HEK293 (cell line): ENCODE results near the gene PRXL2B.

Experiments
- CTCF ChIA-PET: fragments of 350-600 bp; formaldehyde crosslinking; extraction: SDS; loops from one replicate; lab custom pipeline; 2021; ENCODE audit warnings: antibody characterized with exemption; lab: Yijun Ruan, JAX
- POLR2A ChIA-PET: fragments of 300-600 bp; formaldehyde crosslinking; extraction: SDS; loops from one replicate; lab custom pipeline; 2020; ENCODE audit warnings: antibody characterized with exemption, inconsistent platforms; lab: Yijun Ruan, JAX
- H3K27ac ChIP-seq: fragments of 200-500 bp; sonication (Bioruptor generic); 2 replicates; pipeline ENCODE4 v1.5.1; 2014; ENCODE audit warnings: low read depth, low read length, control low read depth, inconsistent platforms; ENCODE audit errors: extremely low read depth
- H3K36me3 ChIP-seq, 2 experiments: fragments of 200-500 bp in 1 of 2; sonication (Bioruptor generic) in 1 of 2; 1 replicate in 1 of 2; 2 replicates in 1 of 2; pipeline ENCODE4 v1.5.1; 2014 to 2017; ENCODE audit warnings: inconsistent platforms in 2 of 2, low read length in 2 of 2; ENCODE audit not compliant: control insufficient read depth in 2 of 2, insufficient read depth in 1 of 2
- H3K4me1 ChIP-seq: fragments of 200-500 bp; sonication (Bioruptor generic); 2 replicates; pipeline ENCODE4 v1.5.1; 2014; ENCODE audit warnings: mild to moderate bottlenecking, low read length, inconsistent platforms; ENCODE audit not compliant: control insufficient read depth, insufficient read depth
- H3K4me3 ChIP-seq: 2 replicates; pipeline ENCODE4 v1.5.1; 2011; ENCODE audit warnings: low read depth, mild to moderate bottlenecking, control low read depth, low read length, moderate library complexity
- H3K9me3 ChIP-seq: fragments of 200-500 bp; sonication (Bioruptor generic); 2 replicates; pipeline ENCODE4 v1.5.1; 2014; ENCODE audit warnings: low read depth, low read length, inconsistent platforms; ENCODE audit not compliant: control insufficient read depth, insufficient read depth
- GLIS1 ChIP-seq: fragments of 450-650 bp; formaldehyde crosslinking; IDR thresholded peaks from 2 replicates; pipeline ENCODE4 v1.5.1; 2016; ENCODE audit warnings: missing biosample characterization, missing genetic modification characterization
- HOXA7 ChIP-seq: sonication (generic); formaldehyde crosslinking; IDR thresholded peaks from 2 replicates; pipeline ENCODE4 v1.8.1; 2022; ENCODE audit warnings: missing genetic modification reagents, borderline replicate concordance
- SCRT2 ChIP-seq: fragments of 450-650 bp; formaldehyde crosslinking; IDR thresholded peaks from 2 replicates; pipeline ENCODE4 v1.5.1; 2016; ENCODE audit warnings: missing biosample characterization, missing genetic modification characterization
- SETDB1 ChIP-seq: IDR thresholded peaks from one replicate; pipeline ENCODE4 v1.6.1; 2017; ENCODE audit warnings: mild to moderate bottlenecking, low read length, moderate library complexity, mixed read lengths; ENCODE audit not compliant: insufficient read length
- TCF7L2 ChIP-seq: IDR thresholded peaks from 2 replicates; pipeline ENCODE4 v1.6.1; 2011; ENCODE audit warnings: low read depth, mild to moderate bottlenecking, inconsistent platforms, low read length, moderate library complexity, borderline replicate concordance
- ZNF146 ChIP-seq: fragments of 450-650 bp; formaldehyde crosslinking; IDR thresholded peaks from 2 replicates; pipeline ENCODE4 v1.5.1; 2016; ENCODE audit warnings: missing biosample characterization, missing genetic modification characterization
- ZNF157 ChIP-seq: fragments of 450-650 bp; formaldehyde crosslinking; IDR thresholded peaks from 2 replicates; pipeline ENCODE4 v1.5.1; 2016; ENCODE audit warnings: missing biosample characterization, missing genetic modification characterization
- ZNF2 ChIP-seq: fragments of 450-650 bp; formaldehyde crosslinking; IDR thresholded peaks from 2 replicates; pipeline ENCODE4 v1.5.1; 2016; ENCODE audit warnings: missing biosample characterization, missing genetic modification characterization
- ZNF248 ChIP-seq: fragments of 450-650 bp; formaldehyde crosslinking; IDR thresholded peaks from 2 replicates; pipeline ENCODE4 v1.5.1; 2017; ENCODE audit warnings: missing biosample characterization, missing genetic modification characterization
- ZNF302 ChIP-seq: fragments of 450-650 bp; formaldehyde crosslinking; IDR thresholded peaks from 2 replicates; pipeline ENCODE4 v1.5.1; 2016; ENCODE audit warnings: missing biosample characterization, missing genetic modification characterization, low read depth
- ZNF416 ChIP-seq: fragments of 450-650 bp; formaldehyde crosslinking; IDR thresholded peaks from 2 replicates; pipeline ENCODE4 v1.5.1; 2016; ENCODE audit warnings: missing biosample characterization, missing genetic modification characterization
- ZNF48 ChIP-seq: fragments of 450-650 bp; formaldehyde crosslinking; IDR thresholded peaks from 2 replicates; pipeline ENCODE4 v1.5.1; 2016; ENCODE audit warnings: missing biosample characterization, missing genetic modification characterization
- ZNF521 ChIP-seq: fragments of 450-650 bp; formaldehyde crosslinking; IDR thresholded peaks from 2 replicates; pipeline ENCODE4 v1.5.1; 2017; ENCODE audit warnings: missing biosample characterization, mild to moderate bottlenecking, missing genetic modification characterization
- ZNF555 ChIP-seq: fragments of 450-650 bp; formaldehyde crosslinking; conservative IDR thresholded peaks from 2 replicates; pipeline ENCODE4 v1.5.1; 2017; ENCODE audit warnings: missing biosample characterization, mild to moderate bottlenecking, missing genetic modification characterization, inconsistent platforms
- ZNF639 ChIP-seq: fragments of 450-650 bp; formaldehyde crosslinking; IDR thresholded peaks from 2 replicates; pipeline ENCODE4 v1.5.1; 2016; ENCODE audit warnings: missing biosample characterization, missing genetic modification characterization
- ZNF791 ChIP-seq: fragments of 450-650 bp; formaldehyde crosslinking; IDR thresholded peaks from 2 replicates; pipeline ENCODE4 v1.5.1; 2016; ENCODE audit warnings: missing biosample characterization, missing genetic modification characterization
- ZSCAN30 ChIP-seq: fragments of 450-650 bp; IDR thresholded peaks from 2 replicates; pipeline ENCODE4 v1.5.1; 2018; ENCODE audit warnings: missing biosample characterization, mild to moderate bottlenecking, missing genetic modification characterization, moderate library complexity
- TF ChIP-seq, protein P1 (sequence below): fragments of 450-650 bp; formaldehyde crosslinking; IDR thresholded peaks from 2 replicates; pipeline ENCODE4 v1.5.1; 2016; ENCODE audit warnings: missing biosample characterization, missing genetic modification characterization
- TF ChIP-seq, protein P2 (sequence below): sonication (generic); formaldehyde crosslinking; IDR thresholded peaks from 2 replicates; pipeline ENCODE4 v1.8.1; 2022; ENCODE audit warnings: mild to moderate bottlenecking, moderate library complexity, missing genetic modification reagents
- TF ChIP-seq, protein P3 (sequence below): fragments of 450-650 bp; formaldehyde crosslinking; IDR thresholded peaks from 2 replicates; pipeline ENCODE4 v1.5.1; 2016; ENCODE audit warnings: missing biosample characterization, missing genetic modification characterization
- TF ChIP-seq, protein P4 (sequence below): fragments of 450-650 bp; IDR thresholded peaks from 2 replicates; pipeline ENCODE4 v1.5.1; 2018; ENCODE audit warnings: missing biosample characterization, mild to moderate bottlenecking, missing genetic modification characterization

PRXL2B gene

DNA sequence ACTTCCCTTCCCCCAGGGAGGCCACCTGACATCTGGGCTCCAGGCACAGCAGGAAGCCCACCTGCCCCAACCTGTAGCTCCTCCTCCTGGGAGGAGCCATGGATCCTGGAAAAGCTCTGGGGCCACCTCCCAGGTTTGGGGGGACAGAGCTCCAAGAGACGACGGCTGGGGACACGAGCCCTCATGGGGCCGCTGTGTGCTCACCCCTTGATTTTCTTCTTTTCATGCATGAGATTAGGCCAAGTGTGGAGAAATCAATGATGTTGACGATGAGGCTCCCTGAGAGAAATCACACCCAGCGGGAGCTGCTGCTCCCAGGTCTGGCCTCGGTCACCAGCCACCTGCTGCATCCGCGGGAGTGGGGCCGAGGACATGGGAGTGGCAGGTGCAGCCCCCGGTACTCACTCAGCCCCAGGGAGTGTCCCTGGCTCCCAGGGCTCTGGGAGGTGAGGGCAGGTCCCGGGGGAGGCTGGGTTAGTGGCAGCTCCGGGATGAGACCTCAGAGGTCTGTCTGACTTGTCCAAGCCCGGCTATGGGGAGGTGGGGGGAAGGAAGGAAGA lies 21.7 kb upstream of the PRXL2B start:
- ChIA-PET CTCF (interaction anchor here (0.6 to 0.7 kb wide), 2 partner anchors 39 to 476 kb away, joined by 3 to 5 read pairs; partner anchors contain the start of gene PANK4), POLR2A (interaction anchor here (1.1 to 1.7 kb wide), 2 partner anchors 39 to 112 kb away, joined by 3 read pairs; partner anchors contain the start of gene PANK4)
- TF ChIP-seq, protein P1, sequence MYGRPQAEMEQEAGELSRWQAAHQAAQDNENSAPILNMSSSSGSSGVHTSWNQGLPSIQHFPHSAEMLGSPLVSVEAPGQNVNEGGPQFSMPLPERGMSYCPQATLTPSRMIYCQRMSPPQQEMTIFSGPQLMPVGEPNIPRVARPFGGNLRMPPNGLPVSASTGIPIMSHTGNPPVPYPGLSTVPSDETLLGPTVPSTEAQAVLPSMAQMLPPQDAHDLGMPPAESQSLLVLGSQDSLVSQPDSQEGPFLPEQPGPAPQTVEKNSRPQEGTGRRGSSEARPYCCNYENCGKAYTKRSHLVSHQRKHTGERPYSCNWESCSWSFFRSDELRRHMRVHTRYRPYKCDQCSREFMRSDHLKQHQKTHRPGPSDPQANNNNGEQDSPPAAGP (tag by site-specific recombination), result peak; percentile 61; the same call in 1 of the 2 replicates
- TF ChIP-seq GLIS1 (tag by site-specific recombination), result 0 out of 2 replicates have a peak, but pooled peaks have one; percentile 5
- TF ChIP-seq ZNF302 (tag by site-specific recombination), result no peak
- TF ChIP-seq SETDB1, result no peak
- peak; percentile 48 for TF ChIP-seq SCRT2 (tag by site-specific recombination)
- Histone ChIP-seq H3K4me3 (no peak overlapping the region), H3K4me1 (no peaks in the 10 kb centered on the region), H3K9me3 (no peaks in the 10 kb centered on the region), H3K27ac (no peak overlapping the region), H3K36me3 (no peaks in the 10 kb centered on the region)

GRCh38 chr1:2566101-2567045 lies 20.2 kb upstream of the PRXL2B start:
- CTCF ChIA-PET, result no interaction called here
- Histone ChIP-seq H3K36me3 (no peaks in the 10 kb centered on the region), H3K4me1 (no peaks in the 10 kb centered on the region), H3K9me3 (no peaks in the 10 kb centered on the region), H3K27ac (no peak overlapping the region), H3K4me3 (no peak overlapping the region)
- POLR2A ChIA-PET, result no interaction called here
- TF ChIP-seq, protein P2, sequence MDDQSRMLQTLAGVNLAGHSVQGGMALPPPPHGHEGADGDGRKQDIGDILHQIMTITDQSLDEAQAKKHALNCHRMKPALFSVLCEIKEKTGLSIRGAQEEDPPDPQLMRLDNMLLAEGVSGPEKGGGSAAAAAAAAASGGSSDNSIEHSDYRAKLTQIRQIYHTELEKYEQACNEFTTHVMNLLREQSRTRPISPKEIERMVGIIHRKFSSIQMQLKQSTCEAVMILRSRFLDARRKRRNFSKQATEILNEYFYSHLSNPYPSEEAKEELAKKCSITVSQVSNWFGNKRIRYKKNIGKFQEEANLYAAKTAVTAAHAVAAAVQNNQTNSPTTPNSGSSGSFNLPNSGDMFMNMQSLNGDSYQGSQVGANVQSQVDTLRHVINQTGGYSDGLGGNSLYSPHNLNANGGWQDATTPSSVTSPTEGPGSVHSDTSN, result no peak
- TF ChIP-seq ZNF2, result no peak
- no peak for TF ChIP-seq ZNF639 (tag by site-specific recombination)
- no peak for TF ChIP-seq ZNF48
- peak; percentile 48; the same call in 1 of the 2 replicates for TF ChIP-seq ZNF791
- no peak for TF ChIP-seq ZNF146 (tag by site-specific recombination)
- TF ChIP-seq ZSCAN30 (tag by site-specific recombination), result no peak
- TF ChIP-seq ZNF416, result no peak
- TF ChIP-seq ZNF248 (tag by site-specific recombination), result no peak
- TF ChIP-seq, protein P3, sequence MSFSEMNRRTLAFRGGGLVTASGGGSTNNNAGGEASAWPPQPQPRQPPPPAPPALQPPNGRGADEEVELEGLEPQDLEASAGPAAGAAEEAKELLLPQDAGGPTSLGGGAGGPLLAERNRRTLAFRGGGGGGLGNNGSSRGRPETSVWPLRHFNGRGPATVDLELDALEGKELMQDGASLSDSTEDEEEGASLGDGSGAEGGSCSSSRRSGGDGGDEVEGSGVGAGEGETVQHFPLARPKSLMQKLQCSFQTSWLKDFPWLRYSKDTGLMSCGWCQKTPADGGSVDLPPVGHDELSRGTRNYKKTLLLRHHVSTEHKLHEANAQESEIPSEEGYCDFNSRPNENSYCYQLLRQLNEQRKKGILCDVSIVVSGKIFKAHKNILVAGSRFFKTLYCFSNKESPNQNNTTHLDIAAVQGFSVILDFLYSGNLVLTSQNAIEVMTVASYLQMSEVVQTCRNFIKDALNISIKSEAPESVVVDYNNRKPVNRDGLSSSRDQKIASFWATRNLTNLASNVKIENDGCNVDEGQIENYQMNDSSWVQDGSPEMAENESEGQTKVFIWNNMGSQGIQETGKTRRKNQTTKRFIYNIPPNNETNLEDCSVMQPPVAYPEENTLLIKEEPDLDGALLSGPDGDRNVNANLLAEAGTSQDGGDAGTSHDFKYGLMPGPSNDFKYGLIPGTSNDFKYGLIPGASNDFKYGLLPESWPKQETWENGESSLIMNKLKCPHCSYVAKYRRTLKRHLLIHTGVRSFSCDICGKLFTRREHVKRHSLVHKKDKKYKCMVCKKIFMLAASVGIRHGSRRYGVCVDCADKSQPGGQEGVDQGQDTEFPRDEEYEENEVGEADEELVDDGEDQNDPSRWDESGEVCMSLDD (tag by site-specific recombination), result no peak
- no peak for TF ChIP-seq ZNF157
- TF ChIP-seq, protein P4, sequence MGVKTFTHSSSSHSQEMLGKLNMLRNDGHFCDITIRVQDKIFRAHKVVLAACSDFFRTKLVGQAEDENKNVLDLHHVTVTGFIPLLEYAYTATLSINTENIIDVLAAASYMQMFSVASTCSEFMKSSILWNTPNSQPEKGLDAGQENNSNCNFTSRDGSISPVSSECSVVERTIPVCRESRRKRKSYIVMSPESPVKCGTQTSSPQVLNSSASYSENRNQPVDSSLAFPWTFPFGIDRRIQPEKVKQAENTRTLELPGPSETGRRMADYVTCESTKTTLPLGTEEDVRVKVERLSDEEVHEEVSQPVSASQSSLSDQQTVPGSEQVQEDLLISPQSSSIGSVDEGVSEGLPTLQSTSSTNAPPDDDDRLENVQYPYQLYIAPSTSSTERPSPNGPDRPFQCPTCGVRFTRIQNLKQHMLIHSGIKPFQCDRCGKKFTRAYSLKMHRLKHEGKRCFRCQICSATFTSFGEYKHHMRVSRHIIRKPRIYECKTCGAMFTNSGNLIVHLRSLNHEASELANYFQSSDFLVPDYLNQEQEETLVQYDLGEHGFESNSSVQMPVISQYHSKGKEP (tag by site-specific recombination), result no peak
- TF ChIP-seq HOXA7 (CRISPR knock-in tag), result no peak
- TF ChIP-seq TCF7L2, result no peak
- TF ChIP-seq ZNF521 (tag by site-specific recombination), result no peak
- peak; percentile 59 for TF ChIP-seq ZNF555
